Effector memory CD4-positive, alpha-beta T cell (primary cell): ENCODE data around the gene NFATC3.

Experiments
- DNase-seq, 3 donors: peaks; one replicate each; pipeline ENCODE4 v3.0.0-alpha.2; 2020
- H3K27ac ChIP-seq: 2 replicates; pipeline ENCODE4 v1.7.0; 2013; ENCODE audit warnings: mild to moderate bottlenecking, low read length, moderate library complexity; ENCODE audit not compliant: insufficient read depth, poor library complexity, severe bottlenecking
- H3K27me3 ChIP-seq: replicated peaks from 2 replicates; pipeline ENCODE4 v1.7.0; 2013; ENCODE audit warnings: mild to moderate bottlenecking, low read length; ENCODE audit not compliant: insufficient read depth, control insufficient read depth, poor library complexity, severe bottlenecking
- H3K36me3 ChIP-seq: 2 replicates; pipeline ENCODE4 v1.7.0; 2013; ENCODE audit warnings: mild to moderate bottlenecking, low read length, moderate library complexity; ENCODE audit not compliant: control insufficient read depth, insufficient read depth
- H3K4me1 ChIP-seq: 2 replicates; pipeline ENCODE4 v1.7.0; 2013; ENCODE audit warnings: low read length, mild to moderate bottlenecking; ENCODE audit not compliant: control insufficient read depth, insufficient read depth, poor library complexity, severe bottlenecking
- H3K4me3 ChIP-seq: 2 replicates; pipeline ENCODE4 v1.7.0; 2013; ENCODE audit warnings: low read length, low read depth, mild to moderate bottlenecking; ENCODE audit not compliant: insufficient read depth, poor library complexity, severe bottlenecking
- H3K9me3 ChIP-seq: 2 replicates; pipeline ENCODE4 v1.7.0; 2013; ENCODE audit warnings: mild to moderate bottlenecking, low read length, moderate library complexity; ENCODE audit not compliant: control insufficient read depth

Gene NFATC3

GRCh38 chr16:68179196-68179795, 94.1 kb downstream of the NFATC3 start:
- Histone ChIP-seq H3K9me3 (no peaks in the 10 kb centered on the region), H3K4me1 (no peaks in the 10 kb centered on the region), H3K4me3 (no peak overlapping the region), H3K27me3 (no peaks in the 10 kb centered on the region), H3K36me3 (peaks cover 69% of the 10 kb centered on the region), H3K27ac (no peak overlapping the region)
- no peak for DNase-seq

GRCh38 chr16:68179855-68180254, 94.7 kb downstream of the NFATC3 start:
- Histone ChIP-seq H3K4me3 (no peak overlapping the region), H3K27ac (no peak overlapping the region), H3K27me3 (no peaks in the 10 kb centered on the region), H3K36me3 (peaks cover 68% of the 10 kb centered on the region), H3K4me1 (no peaks in the 10 kb centered on the region), H3K9me3 (no peaks in the 10 kb centered on the region)
- DNase-seq: no peak

- Histone ChIP-seq H3K36me3 (peaks cover 63% of the 10 kb centered on the region), H3K9me3 (no peaks in the 10 kb centered on the region)
These were observed 97.9 kb downstream of the NFATC3 start for GRCh38 chr16:68183046-68183445.

GRCh38 chr16:68186877-68187276, 101.7 kb downstream of the NFATC3 start:
- DNase-seq: no peak
- no peaks in the 10 kb centered on the region for H3K27me3 ChIP-seq
- peaks cover 59% of the 10 kb centered on the region for H3K36me3 ChIP-seq
- no peaks in the 10 kb centered on the region for H3K9me3 ChIP-seq
- no peak overlapping the region for H3K27ac ChIP-seq
- H3K4me3 ChIP-seq: no peak overlapping the region
- H3K4me1 ChIP-seq: no peaks in the 10 kb centered on the region

More at GRCh38 chr16:68183046-68183445, 97.9 kb downstream of the NFATC3 start:
- Histone ChIP-seq H3K27ac (no peak overlapping the region), H3K27me3 (no peaks in the 10 kb centered on the region), H3K4me3 (no peak overlapping the region), H3K4me1 (no peaks in the 10 kb centered on the region)
- no peak for DNase-seq

- no peaks in the 10 kb centered on the region for H3K9me3 ChIP-seq
- no peaks in the 10 kb centered on the region for H3K27me3 ChIP-seq
- H3K27ac ChIP-seq: no peak overlapping the region
- DNase-seq: no peak
- peaks cover 59% of the 10 kb centered on the region for H3K36me3 ChIP-seq
- no peak overlapping the region for H3K4me3 ChIP-seq
- H3K4me1 ChIP-seq: no peaks in the 10 kb centered on the region
These were observed 102.3 kb downstream of the NFATC3 start for GRCh38 chr16:68187505-68187904.

GRCh38 chr16:68188170-68188569, 103.0 kb downstream of the NFATC3 start:
- H3K4me3 ChIP-seq: no peak overlapping the region
- DNase-seq: no peak
- no peaks in the 10 kb centered on the region for H3K4me1 ChIP-seq
- H3K27me3 ChIP-seq: no peaks in the 10 kb centered on the region
- H3K9me3 ChIP-seq: no peaks in the 10 kb centered on the region
- peaks cover 61% of the 10 kb centered on the region for H3K36me3 ChIP-seq
- no peak overlapping the region for H3K27ac ChIP-seq

GRCh38 chr16:68190081-68190480, 104.9 kb downstream of the NFATC3 start:
- H3K9me3 ChIP-seq: no peaks in the 10 kb centered on the region
- H3K27ac ChIP-seq: no peak overlapping the region
- DNase-seq: no peak
- H3K27me3 ChIP-seq: no peaks in the 10 kb centered on the region
- H3K4me3 ChIP-seq: no peak overlapping the region
- H3K36me3 ChIP-seq: peaks cover 58% of the 10 kb centered on the region
- no peaks in the 10 kb centered on the region for H3K4me1 ChIP-seq

- Histone ChIP-seq H3K9me3 (no peaks in the 10 kb centered on the region), H3K4me1 (no peaks in the 10 kb centered on the region), H3K36me3 (peaks cover 56% of the 10 kb centered on the region), H3K4me3 (no peak overlapping the region), H3K27ac (no peak overlapping the region), H3K27me3 (no peaks in the 10 kb centered on the region)
- DNase-seq: no peak
These were observed 105.8 kb downstream of the NFATC3 start for GRCh38 chr16:68190736-68191510.

- no peak for DNase-seq
- Histone ChIP-seq H3K36me3 (peaks cover 45% of the 10 kb centered on the region), H3K27ac (no peak overlapping the region), H3K4me1 (no peaks in the 10 kb centered on the region), H3K9me3 (no peaks in the 10 kb centered on the region), H3K27me3 (no peaks in the 10 kb centered on the region), H3K4me3 (no peak overlapping the region)
These were observed 109.1 kb downstream of the NFATC3 start for GRCh38 chr16:68194251-68194650.

- Histone ChIP-seq H3K4me3 (no peak overlapping the region), H3K9me3 (no peaks in the 10 kb centered on the region), H3K27me3 (no peaks in the 10 kb centered on the region), H3K27ac (no peak overlapping the region), H3K36me3 (peaks cover 22% of the 10 kb centered on the region), H3K4me1 (no peaks in the 10 kb centered on the region)
- no peak for DNase-seq
These were observed 112.1 kb downstream of the NFATC3 start for GRCh38 chr16:68197250-68197649.
